T47D (cell line): ENCODE measurements around the gene STK24.

Experiments
- DNase-seq, 2 experiments: peaks; one replicate each; pipeline versions ENCODE4 v3.0.0 to v3.0.0-alpha.2; 2011 to 2012; ENCODE audit warnings: low read depth in 1 of 2, low spot score in 1 of 2
- JUND ChIP-seq: IDR thresholded peaks from 2 replicates; pipeline ENCODE4 v1.6.1; 2012; ENCODE audit warnings: low read depth
- in situ Hi-C: cut with HindIII; loops from 2 replicates; pipeline ENCODE4 v1.10.0; 2016; ENCODE audit warnings: low sequenced_read_pairs, low pct_unique_long_range_greater_than_20kb

Gene STK24

DNA sequence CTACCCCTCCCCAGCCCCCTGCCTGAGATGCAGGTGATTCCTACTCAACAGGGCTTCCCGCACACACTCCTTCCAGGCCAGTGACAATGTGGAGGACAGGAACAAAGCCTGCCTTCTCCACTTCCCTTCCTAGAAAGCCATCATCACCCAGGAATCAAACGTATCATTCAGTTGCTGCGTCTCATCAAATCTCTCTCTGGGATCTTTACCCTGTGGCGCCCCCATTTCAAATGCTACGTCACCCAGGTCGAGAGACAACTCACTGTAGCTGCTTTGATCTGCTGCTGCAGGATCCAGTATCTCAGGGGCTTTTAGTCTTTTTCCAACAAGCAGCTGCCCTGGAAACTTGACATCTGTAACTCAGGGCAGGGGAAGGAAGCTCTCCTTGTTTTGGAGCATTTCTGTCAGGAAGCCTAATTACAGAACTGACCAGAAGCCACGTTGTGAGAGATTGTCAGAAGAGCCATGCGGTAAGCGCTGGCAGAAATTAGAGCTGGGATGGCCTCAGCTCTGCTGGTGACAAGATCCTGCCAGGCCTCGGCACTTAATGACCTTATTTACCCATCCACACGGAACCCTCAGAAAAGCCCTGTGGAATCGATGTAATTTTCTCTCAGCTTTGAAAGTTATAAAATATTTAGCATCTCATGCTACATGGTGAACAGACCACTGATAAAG is 140.5 kb downstream of the STK24 start:
- no peak for TF ChIP-seq JUND
- DNase-seq: no peak
- in situ Hi-C loops: no loop called here

DNA sequence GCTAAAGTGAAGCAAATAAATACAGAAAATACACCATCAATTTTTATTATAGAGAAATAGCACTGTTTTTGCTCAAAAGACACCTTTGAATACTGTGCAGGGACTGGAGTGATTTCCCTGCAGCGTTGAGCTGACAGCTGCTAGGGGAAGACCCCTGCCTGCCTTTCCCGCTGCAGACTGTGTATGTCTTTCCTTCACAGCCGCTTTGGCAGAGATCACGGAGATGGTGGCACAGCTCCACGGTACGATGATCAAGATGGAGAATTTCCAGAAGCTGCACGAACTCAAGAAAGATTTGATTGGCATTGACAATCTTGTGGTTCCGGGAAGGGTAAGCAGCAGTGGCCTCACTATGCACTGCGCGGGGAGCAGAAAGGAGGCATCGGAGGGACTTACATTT is 141.5 kb downstream of the STK24 start:
- no peak for DNase-seq
- in situ Hi-C loops: no loop called here
- no peak for TF ChIP-seq JUND

DNA sequence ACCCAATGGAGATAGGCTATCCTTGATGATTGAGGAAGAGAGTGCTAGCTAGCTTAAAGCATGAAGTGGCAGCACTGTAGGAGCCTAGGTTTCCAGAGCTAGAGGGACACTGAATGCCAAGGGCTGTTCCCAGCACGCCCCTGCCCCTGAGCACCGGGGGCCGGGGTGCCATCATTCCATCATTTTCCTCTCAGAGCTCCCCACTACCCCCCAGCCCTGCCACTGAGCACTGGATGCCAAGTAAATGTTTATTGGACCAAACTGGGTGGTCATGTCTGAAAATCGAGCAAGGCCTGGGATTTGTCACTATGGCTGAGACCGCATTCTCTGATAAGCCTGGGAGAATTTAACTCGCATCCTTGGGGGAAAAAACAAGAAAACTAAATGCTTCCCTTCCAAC is 142.8 kb downstream of the STK24 start:
- TF ChIP-seq JUND: no peak
- no peak for DNase-seq
- in situ Hi-C loops: no loop called here

DNA sequence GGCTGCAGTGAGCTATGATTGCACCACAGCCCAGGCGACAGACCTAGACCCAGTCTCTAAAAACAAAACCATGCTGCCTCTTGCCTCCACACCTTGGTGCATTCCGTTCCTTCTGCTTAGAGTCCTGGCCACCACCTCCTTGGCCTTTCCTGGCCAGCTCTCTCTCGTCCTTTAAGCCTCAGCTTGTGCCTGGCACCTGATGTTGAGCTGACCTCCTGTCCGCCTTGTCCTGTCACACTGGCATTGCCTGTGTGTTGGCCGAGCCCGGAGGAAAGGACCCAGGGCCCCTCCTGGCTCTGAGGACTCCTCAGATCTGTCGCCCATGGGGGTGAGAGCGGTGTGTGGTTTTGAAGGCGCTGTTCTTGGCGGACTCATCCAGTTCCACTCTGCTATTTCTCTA is 143.3 kb downstream of the STK24 start:
- DNase-seq: no peak
- no peak for TF ChIP-seq JUND
- in situ Hi-C loops: no loop called here

DNA sequence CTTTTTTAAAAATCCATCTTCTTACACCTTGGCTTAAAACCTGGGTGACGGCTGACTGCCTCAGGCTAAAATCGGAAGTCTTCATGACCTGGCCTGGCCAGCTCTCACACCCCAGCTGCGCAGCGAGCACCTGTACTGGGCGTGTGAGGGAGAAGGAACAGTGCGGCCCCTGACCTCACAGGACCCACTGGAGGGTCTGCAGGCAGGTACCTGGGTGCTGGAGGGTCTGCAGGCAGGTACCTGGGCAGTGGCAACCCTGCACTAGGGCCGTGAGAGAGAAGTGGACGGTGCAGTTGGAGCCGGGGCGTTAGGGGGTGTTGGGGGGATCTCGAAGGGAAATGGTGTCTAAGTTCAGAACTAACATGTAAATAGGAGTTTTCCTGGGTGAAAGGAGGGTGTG is 144.3 kb downstream of the STK24 start:
- no peak for DNase-seq
- no peak for TF ChIP-seq JUND
- in situ Hi-C loops: no loop called here

DNA sequence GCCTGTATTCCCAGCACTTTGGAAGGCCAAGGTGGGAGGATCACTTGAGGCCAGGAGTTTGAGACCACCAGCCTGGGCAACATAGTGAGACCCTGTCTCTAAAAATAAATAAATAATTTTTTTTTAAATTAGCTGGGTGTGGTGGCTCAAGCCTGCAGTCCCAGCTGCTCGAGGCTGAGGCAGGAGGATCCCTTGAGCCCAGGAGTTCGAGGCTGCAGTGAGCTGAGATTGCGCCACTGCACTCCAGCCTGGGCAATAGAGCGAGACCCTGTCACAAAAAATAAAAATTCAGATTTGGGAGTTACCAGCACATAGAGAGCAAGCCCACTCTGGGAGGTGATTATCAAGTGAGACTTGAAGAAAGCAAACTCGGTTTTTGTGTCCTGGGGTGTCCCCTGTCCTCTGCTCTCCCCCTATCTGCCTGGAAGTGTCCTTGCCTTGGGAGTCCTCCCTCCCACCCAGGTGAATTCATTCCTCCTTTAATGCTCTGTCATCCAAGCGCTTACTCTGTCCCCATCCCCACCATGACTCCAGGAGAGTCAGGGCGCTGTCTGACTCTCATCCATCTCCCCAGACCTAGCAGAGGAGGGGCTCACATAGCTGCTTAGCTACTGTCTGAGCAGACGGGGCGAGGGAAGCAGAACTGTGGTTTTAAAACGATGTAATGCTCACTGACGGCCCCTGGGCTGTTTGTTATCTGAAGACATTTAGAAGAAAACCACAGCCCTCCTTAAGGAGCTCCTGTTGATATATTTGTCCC is 146.8 kb downstream of the STK24 start:
- in situ Hi-C loops: no loop called here

DNA sequence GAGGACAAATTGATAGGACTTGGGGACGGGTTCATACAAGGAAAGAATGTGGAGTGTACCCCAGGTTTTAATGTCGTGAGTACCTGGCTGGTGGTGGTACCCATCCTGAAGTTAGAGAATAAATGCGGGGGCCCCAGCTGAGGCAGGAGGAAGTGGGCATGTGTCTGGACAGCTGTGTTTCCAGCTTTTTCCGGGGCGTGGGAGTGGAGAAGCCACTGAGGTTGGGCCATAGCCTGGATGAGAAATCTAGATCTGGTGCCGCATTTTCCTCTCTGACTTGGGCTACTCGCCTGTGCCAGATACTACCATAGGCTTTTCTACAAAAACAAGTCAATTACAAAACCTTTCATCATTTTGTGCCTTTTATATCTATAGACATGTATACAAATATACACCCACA is 147.4 kb downstream of the STK24 start:
- DNase-seq: no peak
- in situ Hi-C loops: no loop called here
- TF ChIP-seq JUND: no peak

More for the DNA sequence above, 146.8 kb downstream of the STK24 start:
- TF ChIP-seq JUND: no peak
- no peak for DNase-seq

DNA sequence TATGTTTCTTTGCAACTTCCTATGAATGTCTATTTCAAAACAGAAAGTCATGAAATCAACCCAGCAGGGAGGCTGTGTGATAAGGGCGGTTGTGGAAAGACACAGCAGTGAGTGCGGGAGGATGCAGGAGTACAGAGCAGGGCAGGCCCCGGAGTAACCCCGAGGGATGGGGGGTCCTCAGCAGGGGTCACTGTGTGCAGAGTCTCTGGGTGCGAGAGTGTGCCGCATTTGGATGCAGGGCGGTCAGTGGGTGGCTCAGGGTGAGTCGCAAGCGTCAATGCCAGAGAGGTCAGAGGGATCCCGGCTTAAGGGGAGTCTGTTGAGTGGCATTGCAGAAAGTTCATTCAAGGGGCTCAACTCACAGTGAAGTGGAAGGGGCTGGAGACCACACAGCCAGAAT is 147.8 kb downstream of the STK24 start:
- DNase-seq: no peak
- no peak for TF ChIP-seq JUND
- in situ Hi-C loops: no loop called here

DNA sequence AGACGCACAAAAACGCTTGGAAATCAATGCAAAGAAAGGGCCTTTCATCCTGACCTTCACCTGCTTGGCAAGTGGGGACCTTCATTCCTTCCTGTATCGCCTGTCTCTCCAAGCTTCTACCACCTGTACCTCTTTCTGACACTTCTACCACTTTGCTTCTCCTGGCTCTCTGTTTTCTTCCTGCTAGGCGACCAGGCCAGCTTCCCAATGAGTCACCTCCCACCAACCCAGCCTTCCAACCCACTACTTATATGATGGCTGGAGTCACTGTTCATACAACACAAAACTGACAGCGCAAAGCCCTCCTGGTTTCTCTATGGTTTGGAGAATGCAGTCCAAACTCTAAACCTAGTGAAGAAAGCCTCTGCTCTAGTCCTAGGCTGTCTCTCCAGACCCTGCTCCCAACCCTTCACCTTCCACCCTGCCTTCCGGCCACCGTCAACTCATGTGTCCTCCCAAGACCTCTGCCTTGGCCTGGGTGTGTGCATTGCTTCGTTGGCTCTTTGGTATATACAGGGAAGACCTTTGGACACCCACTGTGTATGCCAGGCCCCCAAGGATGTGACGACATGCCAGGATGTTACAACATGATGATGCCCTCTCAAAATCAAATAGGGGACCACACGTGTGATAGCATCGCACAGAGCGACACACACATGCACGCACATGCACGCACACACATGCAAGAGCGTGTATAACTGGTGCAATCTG is 148.5 kb downstream of the STK24 start:
- in situ Hi-C loops: no loop called here
- DNase-seq: no peak
- no peak for TF ChIP-seq JUND

DNA sequence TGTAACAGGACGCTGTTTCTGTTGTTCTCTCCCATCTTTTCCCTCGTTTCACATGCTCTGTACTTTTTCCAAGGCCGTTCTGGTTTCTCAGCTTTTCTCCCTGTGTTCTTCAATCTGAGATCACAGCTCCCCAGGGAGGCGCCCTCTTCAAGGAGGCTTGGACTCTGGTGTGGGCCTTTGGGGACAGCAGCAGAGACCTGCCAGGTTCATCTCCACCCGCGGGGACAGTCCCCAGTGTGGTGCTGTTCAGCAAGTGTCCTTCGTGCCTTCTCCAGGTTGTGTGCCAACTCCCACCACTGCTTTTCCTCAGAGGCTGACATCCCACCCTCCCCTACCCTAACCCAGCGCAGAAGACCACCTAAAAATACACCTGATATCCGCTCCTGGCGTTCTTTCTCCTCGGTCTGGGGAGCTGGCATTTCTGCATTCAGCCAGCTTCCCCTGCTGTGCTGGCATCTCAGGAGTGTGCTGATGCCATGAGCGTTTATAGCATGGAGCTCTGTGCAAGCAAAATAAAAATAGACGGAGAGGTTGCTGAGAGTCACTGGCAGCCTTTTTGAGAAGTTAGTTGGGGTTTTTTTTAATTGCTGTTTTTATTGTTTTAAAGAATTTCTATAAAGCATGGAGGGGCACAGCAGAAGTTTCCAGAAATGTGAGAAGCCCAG is 149.4 kb downstream of the STK24 start:
- TF ChIP-seq JUND: no peak
- no peak for DNase-seq
- in situ Hi-C loops: no loop called here

DNA sequence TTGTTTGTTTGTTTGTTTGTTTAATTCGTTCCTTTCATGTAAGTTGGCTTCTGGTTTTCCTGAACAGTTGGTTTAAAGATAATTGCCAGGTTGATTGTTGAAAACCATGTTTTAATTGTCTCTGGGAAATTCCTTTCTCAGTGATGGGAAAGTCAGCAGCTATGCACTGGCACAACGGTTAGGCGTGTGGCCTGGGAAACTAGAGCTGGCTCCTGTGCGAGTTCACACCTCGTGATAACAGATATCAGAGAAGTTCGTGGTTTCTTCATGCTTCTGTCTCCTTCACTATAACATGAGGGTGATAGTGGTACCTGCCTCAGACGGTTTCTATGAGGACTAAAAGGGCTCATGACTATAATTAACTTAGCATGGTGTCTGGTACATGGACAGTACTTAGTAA is 153.5 kb downstream of the STK24 start:
- in situ Hi-C loops: no loop called here
- TF ChIP-seq JUND: no peak

DNA sequence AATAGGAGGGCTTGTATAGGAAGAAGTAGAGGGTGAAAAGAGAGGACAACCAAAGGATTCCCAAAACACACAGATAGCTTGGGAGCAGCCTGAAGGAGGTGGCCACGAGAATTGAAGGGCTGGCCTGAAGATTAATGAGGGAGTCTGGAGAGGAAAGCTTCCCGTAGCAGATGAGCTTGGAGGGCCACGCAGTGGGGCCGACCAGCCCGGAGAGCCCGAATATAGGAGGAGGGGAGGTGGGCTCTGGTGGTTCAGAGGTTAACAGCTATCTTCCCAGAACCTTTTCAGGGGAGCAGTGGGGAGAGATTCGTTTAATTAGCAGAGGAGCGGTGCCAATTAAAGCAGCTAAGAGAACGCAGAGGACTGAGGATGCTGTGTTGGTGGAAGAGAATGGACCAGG is 154.9 kb downstream of the STK24 start:
- no peak for DNase-seq
- no peak for TF ChIP-seq JUND
- in situ Hi-C loops: no loop called here

More for the DNA sequence above, 153.5 kb downstream of the STK24 start:
- no peak for DNase-seq

DNA sequence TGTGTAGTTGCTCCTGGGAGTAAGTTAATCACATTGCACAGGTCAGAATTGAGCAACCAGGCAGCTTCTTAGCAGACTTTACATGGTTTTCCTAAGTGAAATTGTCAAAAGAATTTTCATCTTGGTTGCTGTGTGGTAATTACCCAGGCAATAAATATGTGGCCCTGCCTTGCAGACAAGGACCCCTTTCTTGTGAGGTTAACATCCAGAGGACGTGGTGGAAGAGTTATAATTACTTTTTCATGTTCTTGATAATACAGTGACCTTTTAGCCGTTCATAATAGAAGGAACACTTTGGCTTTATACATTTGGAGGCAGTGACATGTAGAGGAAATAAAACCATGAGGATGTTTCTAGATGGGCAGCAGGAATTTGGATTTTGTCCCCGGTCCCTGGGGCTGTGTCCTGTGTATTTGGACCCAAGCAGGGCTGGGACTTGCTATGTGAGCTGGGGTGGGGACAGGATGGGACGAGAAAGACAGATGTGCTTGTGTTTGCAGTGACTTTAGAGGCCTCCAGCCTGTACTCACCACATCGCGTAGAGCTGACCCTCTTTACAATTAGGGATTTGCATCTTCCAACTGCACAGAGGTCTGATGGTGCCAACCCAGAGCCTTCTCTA is 156.2 kb downstream of the STK24 start:
- TF ChIP-seq JUND: no peak
- in situ Hi-C loops: no loop called here
- no peak for DNase-seq
